ENCODE results near the gene SPATA31D1. TPM values are rescaled to one million over a fixed set of nuclear protein-coding genes. Genes with fewer than 3 reads are reported as not detected.

SPATA31D1 gene
- polyA plus RNA-seq, 1 of the 3 experiments (the other 2 are of a cell fraction) = not detected

DNA sequence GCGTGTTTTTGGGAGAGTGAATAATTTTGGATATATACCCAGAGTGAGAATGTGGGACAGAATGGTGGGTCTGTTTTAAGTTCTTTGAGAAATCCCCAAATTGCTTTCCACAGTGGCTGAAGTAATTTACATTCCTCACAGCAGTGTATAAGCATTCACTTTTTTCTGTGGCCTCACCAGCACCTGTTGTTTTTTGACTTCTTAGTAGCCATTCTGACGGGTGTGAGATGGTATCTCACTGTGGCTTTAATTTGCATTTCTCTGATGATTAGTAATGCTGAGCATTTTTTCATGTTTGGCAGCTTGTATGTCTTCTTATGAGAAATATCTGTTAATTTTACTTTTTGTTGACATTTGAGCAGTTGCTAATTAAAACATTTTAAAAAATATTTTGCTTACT, 9.4 kb upstream of the SPATA31D1 start:
- 74% methylated on average over 2 of the region's 2 CpGs for WGBS (ENCODE audit: low lambda C conversion rate)
- POLR2A ChIA-PET = no interaction called here
- no peaks in the 10 kb centered on the region for H3K27me3 ChIP-seq (ENCODE audit: insufficient read depth)

More for the DNA sequence above, 9.4 kb upstream of the SPATA31D1 start:
- H2AFZ ChIP-seq (ENCODE audit: low read depth) = no peak overlapping the region
- no peaks in the 10 kb centered on the region for H3K4me1 ChIP-seq (ENCODE audit: control insufficient read depth in 1 of 2, insufficient read depth in 2 of 2, low read depth in 1 of 2, low read length in 1 of 2)
- H3K9ac ChIP-seq = no peak overlapping the region
- no peak for TF ChIP-seq RFX5 (IDR thresholded peaks at IDR 0.05; ENCODE audit: low read length)
- TF ChIP-seq, protein P1, sequence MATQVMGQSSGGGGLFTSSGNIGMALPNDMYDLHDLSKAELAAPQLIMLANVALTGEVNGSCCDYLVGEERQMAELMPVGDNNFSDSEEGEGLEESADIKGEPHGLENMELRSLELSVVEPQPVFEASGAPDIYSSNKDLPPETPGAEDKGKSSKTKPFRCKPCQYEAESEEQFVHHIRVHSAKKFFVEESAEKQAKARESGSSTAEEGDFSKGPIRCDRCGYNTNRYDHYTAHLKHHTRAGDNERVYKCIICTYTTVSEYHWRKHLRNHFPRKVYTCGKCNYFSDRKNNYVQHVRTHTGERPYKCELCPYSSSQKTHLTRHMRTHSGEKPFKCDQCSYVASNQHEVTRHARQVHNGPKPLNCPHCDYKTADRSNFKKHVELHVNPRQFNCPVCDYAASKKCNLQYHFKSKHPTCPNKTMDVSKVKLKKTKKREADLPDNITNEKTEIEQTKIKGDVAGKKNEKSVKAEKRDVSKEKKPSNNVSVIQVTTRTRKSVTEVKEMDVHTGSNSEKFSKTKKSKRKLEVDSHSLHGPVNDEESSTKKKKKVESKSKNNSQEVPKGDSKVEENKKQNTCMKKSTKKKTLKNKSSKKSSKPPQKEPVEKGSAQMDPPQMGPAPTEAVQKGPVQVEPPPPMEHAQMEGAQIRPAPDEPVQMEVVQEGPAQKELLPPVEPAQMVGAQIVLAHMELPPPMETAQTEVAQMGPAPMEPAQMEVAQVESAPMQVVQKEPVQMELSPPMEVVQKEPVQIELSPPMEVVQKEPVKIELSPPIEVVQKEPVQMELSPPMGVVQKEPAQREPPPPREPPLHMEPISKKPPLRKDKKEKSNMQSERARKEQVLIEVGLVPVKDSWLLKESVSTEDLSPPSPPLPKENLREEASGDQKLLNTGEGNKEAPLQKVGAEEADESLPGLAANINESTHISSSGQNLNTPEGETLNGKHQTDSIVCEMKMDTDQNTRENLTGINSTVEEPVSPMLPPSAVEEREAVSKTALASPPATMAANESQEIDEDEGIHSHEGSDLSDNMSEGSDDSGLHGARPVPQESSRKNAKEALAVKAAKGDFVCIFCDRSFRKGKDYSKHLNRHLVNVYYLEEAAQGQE (IDR thresholded peaks at IDR 0.05; ENCODE audit: low read depth, low read length) = no peak
- TF ChIP-seq TAF1 (IDR thresholded peaks at IDR 0.05; ENCODE audit: borderline replicate concordance, low read depth, low read length) = no peak
- no peak for TF ChIP-seq EP300 (IDR thresholded peaks at IDR 0.05; ENCODE audit: borderline replicate concordance in 1 of 2, low read depth in 1 of 2, low read length in 1 of 2)
- no peak for TF ChIP-seq FOXM1 (IDR thresholded peaks at IDR 0.05; ENCODE audit: low read depth)
- TF ChIP-seq NRF1 (IDR thresholded peaks at IDR 0.05; ENCODE audit: low read depth, low read length) = no peak
- TF ChIP-seq RAD21 (IDR thresholded peaks at IDR 0.05; ENCODE audit: low read length) = no peak
- no peak for TF ChIP-seq CHD2 (IDR thresholded peaks at IDR 0.05; ENCODE audit: low read length, partially characterized antibody)
- TF ChIP-seq JUND (IDR thresholded peaks at IDR 0.05) = no peak
- TF ChIP-seq, protein P2, sequence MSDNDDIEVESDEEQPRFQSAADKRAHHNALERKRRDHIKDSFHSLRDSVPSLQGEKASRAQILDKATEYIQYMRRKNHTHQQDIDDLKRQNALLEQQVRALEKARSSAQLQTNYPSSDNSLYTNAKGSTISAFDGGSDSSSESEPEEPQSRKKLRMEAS (IDR thresholded peaks at IDR 0.05; ENCODE audit: low read depth) = no peak
- TF ChIP-seq, protein P3, sequence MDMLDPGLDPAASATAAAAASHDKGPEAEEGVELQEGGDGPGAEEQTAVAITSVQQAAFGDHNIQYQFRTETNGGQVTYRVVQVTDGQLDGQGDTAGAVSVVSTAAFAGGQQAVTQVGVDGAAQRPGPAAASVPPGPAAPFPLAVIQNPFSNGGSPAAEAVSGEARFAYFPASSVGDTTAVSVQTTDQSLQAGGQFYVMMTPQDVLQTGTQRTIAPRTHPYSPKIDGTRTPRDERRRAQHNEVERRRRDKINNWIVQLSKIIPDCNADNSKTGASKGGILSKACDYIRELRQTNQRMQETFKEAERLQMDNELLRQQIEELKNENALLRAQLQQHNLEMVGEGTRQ (IDR thresholded peaks at IDR 0.05; ENCODE audit: borderline replicate concordance, low read depth, low read length) = no peak
- TF ChIP-seq ELF1 (IDR thresholded peaks at IDR 0.05) = no peak
- TF ChIP-seq FOXJ3 (CRISPR knock-in tag; IDR thresholded peaks at IDR 0.05) = no peak
- TF ChIP-seq, protein P4, sequence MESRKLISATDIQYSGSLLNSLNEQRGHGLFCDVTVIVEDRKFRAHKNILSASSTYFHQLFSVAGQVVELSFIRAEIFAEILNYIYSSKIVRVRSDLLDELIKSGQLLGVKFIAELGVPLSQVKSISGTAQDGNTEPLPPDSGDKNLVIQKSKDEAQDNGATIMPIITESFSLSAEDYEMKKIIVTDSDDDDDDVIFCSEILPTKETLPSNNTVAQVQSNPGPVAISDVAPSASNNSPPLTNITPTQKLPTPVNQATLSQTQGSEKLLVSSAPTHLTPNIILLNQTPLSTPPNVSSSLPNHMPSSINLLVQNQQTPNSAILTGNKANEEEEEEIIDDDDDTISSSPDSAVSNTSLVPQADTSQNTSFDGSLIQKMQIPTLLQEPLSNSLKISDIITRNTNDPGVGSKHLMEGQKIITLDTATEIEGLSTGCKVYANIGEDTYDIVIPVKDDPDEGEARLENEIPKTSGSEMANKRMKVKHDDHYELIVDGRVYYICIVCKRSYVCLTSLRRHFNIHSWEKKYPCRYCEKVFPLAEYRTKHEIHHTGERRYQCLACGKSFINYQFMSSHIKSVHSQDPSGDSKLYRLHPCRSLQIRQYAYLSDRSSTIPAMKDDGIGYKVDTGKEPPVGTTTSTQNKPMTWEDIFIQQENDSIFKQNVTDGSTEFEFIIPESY (IDR thresholded peaks at IDR 0.05; ENCODE audit: borderline replicate concordance, low read depth) = no peak
- CTCF ChIA-PET = no interaction called here
- no peak for DNase-seq
- H3K36me3 ChIP-seq (replicated peaks in 1 of 2; ENCODE audit: control insufficient read depth in 1 of 2, insufficient read depth in 2 of 2, low read length in 1 of 2) = no peaks in the 10 kb centered on the region
- H3K4me2 ChIP-seq = no peak overlapping the region
- H3K9me2 ChIP-seq = no peaks in the 10 kb centered on the region
- H3F3A ChIP-seq (replicated peaks; ENCODE audit: insufficient read depth) = no peaks in the 10 kb centered on the region
- H4K20me1 ChIP-seq (ENCODE audit: insufficient read depth) = no peaks in the 10 kb centered on the region
- no peaks in the 10 kb centered on the region for H3K9me3 ChIP-seq
- H3K79me2 ChIP-seq (ENCODE audit: insufficient read depth) = no peaks in the 10 kb centered on the region
- no peak overlapping the region for H3K27ac ChIP-seq (ENCODE audit: low read depth in 2 of 2, low read length in 1 of 2)
- no peak overlapping the region for H3K4me3 ChIP-seq (ENCODE audit: low read depth in 2 of 2, low read length in 1 of 2)

Measured in SK-N-SH (cell line).